Esophagus muscularis mucosa (tissue), 4 donors: ENCODE measurements around the gene SYMPK.

Experiments
- CTCF ChIP-seq, 3 experiments: fragments of 200-600 bp in 2 of 3; fragments of 450-650 bp in 1 of 3; sonication (generic) in 2 of 3; IDR thresholded peaks; one replicate each; pipeline ENCODE4 v1.5.1; 2017 to 2019; ENCODE audit warnings: antibody characterized with exemption in 3 of 3, mild to moderate bottlenecking in 2 of 3, moderate library complexity in 1 of 3
- EP300 ChIP-seq: sonication (generic); formaldehyde crosslinking; IDR thresholded peaks from one replicate; pipeline ENCODE4 v1.6.1; 2017; ENCODE audit warnings: antibody characterized with exemption
- POLR2A ChIP-seq: fragments of 450-650 bp; IDR thresholded peaks from one replicate; pipeline ENCODE4 v1.6.1; 2017; ENCODE audit warnings: antibody characterized with exemption, moderate library complexity, mild to moderate bottlenecking, low read depth

- no peak for TF ChIP-seq CTCF (IDR thresholded peaks at IDR 0.05)
- no peak for TF ChIP-seq POLR2A
- TF ChIP-seq EP300, result no peak
These were observed 96.0 kb downstream of the SYMPK start for GRCh38 chr19:45766869-45767346.
